Hematopoietic multipotent progenitor cell treated with erythropoietin and hydrocortisone succinate and interleukin-3 and kit ligand, for 8 days (in vitro differentiated cells): ENCODE results near the gene TMEM154.
A peak's percentile ranks its signal among the peaks of the same experiment; 100 is the strongest.

Source experiments
- DNase-seq: peaks from one replicate; pipeline ENCODE4 v3.0.0-alpha.2; 2015

TMEM154 gene

GRCh38 chr4:152691761-152692160, 12.0 kb upstream of the TMEM154 start:
- DNase-seq = no peak

- no peak for DNase-seq
Measured at GRCh38 chr4:152690706-152691651, 11.2 kb upstream of the TMEM154 start.

DNA sequence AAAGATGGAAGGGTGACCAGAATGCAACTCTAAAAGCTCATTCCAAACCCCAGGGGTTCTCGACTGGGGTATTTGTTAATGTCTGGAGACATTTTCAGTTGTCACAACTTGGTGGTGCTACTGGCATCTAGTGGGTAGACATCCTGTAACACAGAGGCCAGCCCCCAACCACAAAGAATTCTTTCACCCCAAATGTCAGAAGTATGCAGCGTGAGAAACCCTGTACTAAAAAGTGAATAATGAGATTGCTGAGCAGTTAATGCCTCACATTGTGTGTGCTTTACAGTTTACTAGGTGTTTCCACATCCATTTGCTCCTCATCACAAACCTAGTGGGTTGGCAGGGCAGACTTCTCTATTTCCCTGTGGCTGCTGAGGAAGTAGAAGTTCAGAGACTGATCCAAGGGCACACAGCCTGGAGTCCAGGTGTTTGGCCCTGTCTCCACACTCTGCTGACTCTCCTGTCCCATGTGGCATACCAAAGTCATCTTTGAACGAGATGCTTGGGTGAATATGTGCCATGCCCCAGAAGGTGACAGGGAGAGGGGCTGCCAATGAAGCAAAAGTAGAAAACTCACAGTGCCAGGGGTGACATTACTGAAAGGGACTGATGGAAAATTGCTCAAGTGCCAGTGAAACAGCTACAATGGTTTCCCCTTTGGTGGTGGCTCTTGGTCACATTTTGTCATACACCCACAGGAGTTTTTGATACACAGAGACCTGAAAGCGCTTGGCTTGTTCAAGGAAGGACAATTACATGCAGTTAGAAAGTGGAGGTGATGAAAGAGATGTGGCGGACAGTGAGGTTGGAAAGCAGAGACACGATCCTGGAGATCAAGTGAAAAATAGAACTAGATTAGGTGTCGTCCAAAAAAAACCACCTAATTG, 10.1 kb upstream of the TMEM154 start:
- DNase-seq = no peak

DNA sequence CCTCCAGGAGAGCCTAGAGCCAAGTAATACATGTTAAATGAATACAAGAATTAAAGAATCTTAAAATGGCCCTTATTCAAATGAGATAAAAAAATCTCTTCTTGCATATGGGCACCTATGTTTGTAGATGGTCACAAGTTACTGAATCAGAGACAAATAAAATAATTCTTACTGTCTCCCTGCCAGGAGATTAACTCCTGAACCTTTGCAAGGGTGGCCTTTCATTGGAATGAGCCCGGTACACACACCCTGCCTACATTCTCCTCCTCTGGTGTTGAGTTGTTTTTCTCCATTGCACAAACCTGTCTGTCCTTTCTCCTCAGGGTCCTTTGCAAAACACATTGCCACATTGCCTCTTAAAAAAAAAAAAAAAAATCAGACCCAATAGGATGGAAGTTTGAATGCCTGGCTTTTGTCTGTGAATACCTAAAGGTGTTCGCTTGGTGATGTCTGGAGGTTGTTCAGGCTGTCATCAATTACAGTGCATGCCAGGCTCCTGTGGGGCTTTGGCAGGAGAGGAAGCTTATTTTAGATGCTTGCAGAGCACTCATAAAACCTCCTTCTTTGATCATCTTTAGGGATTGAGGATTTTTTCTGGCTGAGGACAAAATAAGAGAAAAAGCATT, 8.3 kb upstream of the TMEM154 start:
- no peak for DNase-seq

DNA sequence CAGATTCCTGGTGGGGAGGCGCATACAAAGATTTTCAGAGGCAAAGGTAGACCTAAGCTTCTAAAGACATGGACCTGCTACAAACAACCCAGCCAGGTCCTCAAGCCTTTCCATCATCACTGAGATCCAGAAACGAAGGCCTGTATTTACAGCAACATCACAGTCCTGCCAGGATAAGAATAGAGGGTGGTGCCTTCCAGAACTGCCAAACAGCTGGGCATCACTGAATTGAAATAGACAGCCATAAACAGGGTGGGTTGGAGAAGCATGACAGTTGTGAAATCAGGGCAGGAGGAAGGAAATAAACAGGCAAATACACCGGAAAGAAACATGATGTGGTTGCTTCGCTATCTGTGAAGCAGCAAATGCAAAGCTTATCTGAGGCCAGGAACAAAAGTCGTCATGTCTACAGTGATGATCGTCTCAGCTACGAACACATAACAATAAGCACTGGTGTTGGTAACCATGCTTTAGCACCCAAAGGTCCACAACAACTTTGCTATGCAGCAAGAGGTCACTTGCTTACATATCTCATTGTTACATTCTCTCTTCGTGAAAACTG, 6.7 kb upstream of the TMEM154 start:
- DNase-seq = no peak

GRCh38 chr4:152684587-152684986, 4.8 kb upstream of the TMEM154 start:
- no peak for DNase-seq

GRCh38 chr4:152684007-152684406, 4.2 kb upstream of the TMEM154 start:
- no peak for DNase-seq

DNA sequence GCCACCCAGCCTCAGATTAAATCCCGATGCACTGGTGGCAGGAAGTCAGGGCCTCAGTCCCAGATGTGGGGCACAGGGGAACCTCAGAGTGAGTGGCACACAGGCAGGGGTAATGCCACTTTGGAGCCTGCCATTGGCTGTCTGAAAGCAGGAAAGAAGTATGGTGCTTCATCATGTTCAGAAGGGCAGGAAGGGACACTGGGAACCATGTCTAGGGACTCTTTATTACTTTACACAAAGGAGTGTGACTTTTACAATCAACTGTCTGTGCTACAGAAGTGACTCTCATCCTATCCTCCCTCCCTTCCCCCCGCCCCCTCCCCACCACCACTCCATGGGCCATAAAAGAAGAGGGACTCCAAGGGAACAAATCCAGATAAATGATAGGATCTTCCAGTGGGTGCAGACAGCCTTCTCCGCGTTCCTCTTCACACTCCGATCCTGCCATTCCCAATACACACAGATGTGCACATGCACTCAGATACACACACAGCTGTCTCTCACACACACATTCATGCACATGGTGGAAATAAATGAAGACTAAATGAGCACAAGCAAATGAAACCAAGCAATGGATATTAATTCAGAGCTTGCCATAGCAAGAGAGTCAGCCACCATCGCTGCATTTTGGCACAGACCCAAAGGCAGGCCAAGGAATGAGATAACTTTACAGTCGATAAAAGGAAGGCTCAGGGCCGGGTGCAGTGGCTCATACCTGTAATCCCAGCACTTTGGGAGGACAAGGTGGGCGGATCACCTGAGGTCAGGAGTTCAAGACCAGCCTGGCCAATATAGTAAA, 2.5 kb upstream of the TMEM154 start:
- DNase-seq = peak; percentile 17

DNA sequence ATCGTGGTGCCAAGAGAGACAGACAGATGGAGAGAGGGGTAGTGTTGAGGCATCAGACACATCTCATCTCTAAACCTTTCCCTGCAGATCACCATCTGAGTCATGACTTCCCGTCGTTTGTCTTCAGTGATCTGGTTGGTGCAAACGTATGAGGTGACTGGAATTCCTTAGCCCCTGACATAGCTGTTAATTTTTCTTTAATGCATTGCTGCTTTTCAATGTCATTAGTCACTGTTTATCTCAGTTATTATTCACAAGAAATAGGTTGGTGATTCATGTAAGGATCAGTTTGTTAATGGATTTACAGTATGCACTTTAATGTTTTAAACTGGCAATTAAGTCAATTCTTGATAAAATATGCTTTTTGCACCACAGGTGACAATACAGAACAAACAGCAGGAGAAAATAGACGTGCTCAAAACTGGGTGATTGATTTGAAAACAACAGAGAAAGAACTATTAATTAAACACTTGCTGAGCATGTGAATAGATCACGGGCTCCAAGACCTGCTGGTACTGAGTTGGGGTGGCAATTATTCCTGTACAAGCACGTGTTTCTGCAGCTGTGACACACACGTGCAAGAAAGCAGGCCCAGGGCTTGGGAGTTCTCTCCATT, 1.3 kb upstream of the TMEM154 start:
- no peak for DNase-seq

- DNase-seq = no peak
Measured at GRCh38 chr4:152678841-152679240, 956 bp downstream of the TMEM154 start.

DNA sequence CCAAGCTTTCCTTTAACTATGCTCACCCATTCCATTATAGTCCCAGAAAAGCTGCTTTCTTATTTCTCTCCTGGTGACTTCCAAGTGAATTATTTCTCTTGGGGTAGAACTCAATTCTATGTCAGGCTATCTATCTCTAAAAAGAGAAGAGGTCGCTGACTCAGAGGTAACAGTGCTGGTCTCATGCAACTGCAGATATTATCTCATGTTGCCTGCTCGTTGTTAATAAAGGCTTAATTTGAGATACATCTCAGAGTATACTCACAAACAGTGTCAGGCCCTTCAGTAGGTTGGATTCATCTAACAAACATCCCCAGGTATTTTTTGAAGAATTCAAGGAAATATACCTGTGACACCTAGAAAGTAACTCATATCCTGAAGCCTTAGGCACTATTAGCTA, 2.7 kb downstream of the TMEM154 start:
- peak; percentile 9 for DNase-seq

- no peak for DNase-seq
Measured at GRCh38 chr4:152676052-152676854, 3.5 kb downstream of the TMEM154 start.

GRCh38 chr4:152674359-152674758, 5.4 kb downstream of the TMEM154 start:
- DNase-seq = no peak

DNA sequence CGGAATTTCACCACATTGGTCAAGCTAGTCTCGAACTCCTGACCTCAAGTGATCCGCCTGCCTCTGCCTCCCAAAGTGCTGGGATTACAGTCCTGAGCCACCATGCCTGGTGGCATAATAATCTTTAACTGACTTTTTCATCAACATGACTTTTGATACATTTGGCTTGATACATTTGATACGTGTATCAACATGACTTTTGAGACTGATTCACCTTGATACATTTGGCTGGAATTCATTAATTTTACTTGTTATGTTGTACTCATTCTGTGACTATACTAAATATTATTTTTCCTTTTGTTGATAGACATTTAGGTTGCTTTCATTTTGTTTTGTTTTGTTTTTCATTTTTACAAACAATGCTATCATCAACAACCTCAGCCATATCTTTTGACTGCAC, 6.3 kb downstream of the TMEM154 start:
- no peak for DNase-seq

- DNase-seq = no peak
Measured at GRCh38 chr4:152672206-152673092, 7.3 kb downstream of the TMEM154 start.

DNA sequence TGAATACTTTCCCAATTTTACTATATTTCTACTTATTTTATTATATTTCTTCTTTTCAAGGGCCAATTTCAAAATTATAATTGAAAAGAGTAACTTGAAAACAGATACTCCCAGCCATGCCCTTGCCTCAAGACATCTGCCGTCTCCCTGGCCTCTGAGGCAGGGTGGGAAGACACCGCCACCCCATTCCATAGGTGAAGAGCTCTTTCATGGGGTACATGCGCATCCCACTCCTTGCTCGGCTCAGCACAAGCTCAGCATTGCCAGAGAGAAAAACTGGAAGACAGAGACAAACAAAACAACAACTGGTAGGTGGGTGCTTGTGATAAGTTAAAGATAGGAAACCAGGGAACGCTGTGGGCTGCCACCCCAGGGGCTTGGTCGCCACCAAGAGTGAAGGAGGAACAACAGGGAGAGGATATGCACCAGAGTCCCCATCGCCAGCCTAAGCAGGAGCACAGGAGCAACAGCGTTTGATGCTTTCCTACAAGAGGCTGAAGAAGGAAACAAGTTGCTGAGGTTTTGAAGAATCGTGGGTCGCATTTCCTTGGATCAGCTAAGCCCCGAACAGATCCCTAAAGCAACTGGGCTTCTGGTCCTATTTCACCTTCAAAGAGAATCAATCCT, 11.3 kb downstream of the TMEM154 start:
- DNase-seq = no peak

DNA sequence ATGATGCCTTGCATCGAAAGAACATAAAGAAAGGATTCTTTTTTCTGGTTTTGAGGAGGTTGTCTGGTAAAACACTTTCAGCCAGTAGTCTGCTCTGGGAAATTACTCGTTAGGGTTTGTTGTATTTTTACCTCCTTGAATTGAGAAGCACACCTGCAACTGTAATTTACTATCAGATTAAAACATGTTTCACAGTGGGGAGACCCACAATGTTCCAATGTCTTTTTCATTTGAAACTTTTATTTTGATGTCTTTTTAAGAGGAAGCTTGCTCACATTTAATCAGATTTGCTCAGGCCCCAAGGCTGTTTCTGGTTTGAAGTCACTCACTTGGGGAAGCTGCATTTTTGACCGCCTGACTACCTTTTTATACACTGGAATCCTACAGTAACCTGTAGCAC, 12.0 kb downstream of the TMEM154 start:
- DNase-seq = no peak

DNA sequence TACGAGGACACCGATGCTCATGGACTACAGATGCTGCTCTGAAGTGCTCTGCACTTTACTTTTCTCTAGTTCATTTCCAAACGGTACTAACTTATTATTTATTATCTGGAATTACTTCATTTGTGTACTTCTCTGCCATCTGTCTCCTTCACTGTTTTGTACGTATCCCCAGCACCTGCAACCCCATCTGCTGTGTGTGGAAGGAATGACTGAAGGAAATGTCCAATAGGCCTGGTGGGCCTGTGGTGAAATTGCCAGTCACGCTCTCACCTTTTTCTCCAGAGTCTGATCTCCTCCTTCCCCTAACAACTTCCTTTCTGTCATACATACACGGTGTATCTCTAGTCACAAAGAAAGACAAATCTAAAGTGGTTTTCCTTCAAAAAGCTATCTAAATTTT, 12.9 kb downstream of the TMEM154 start:
- no peak for DNase-seq

- no peak for DNase-seq
Measured at GRCh38 chr4:152665691-152666395, 14.0 kb downstream of the TMEM154 start.
